ENCODE data around the gene SLC6A17.

The SLC6A17 gene

GRCh38 chr1:110138956-110139355 is 11.3 kb upstream of the SLC6A17 start:
- H2AFZ ChIP-seq (ENCODE audit: low read length): no peak overlapping the region
- H4K20me1 ChIP-seq (ENCODE audit: insufficient read depth, low read length, poor library complexity, severe bottlenecking): no peaks in the 10 kb centered on the region
- H3K4me2 ChIP-seq (ENCODE audit: low read depth, low read length, poor library complexity, severe bottlenecking): no peak overlapping the region
- no peak overlapping the region for H3K4me3 ChIP-seq (ENCODE audit: low read length, poor library complexity, severe bottlenecking)
- H3K79me2 ChIP-seq (ENCODE audit: insufficient read depth, low read length): no peaks in the 10 kb centered on the region
- H3K9me3 ChIP-seq (ENCODE audit: insufficient read depth, low read depth, low read length): no peaks in the 10 kb centered on the region
- H3K36me3 ChIP-seq (ENCODE audit: insufficient read depth, low read length): no peaks in the 10 kb centered on the region
- H3K4me1 ChIP-seq (ENCODE audit: insufficient read depth, low read length, poor library complexity, severe bottlenecking): peaks cover 13% of the 10 kb centered on the region
- H3F3A ChIP-seq (ENCODE audit: low read depth): no peaks in the 10 kb centered on the region
- H3K9me2 ChIP-seq (replicated peaks; ENCODE audit: low read depth, low read length): no peaks in the 10 kb centered on the region
- no peak overlapping the region for H3K9ac ChIP-seq (ENCODE audit: low read depth, low read length, poor library complexity, severe bottlenecking)
- H3K27me3 ChIP-seq (ENCODE audit: insufficient read depth, low read length, poor library complexity, severe bottlenecking): no peaks in the 10 kb centered on the region
- TF ChIP-seq EZH2phosphoT487 (IDR thresholded peaks at IDR 0.05; ENCODE audit: borderline replicate concordance) (no peak), CTCF (conservative IDR thresholded peaks at IDR 0.05; ENCODE audit: low read length) (no peak)

- no peaks in the 10 kb centered on the region for H4K20me1 ChIP-seq (ENCODE audit: insufficient read depth, low read length, poor library complexity, severe bottlenecking)
- no peak overlapping the region for H3K4me3 ChIP-seq (ENCODE audit: low read length, poor library complexity, severe bottlenecking)
- no peak overlapping the region for H3K4me2 ChIP-seq (ENCODE audit: low read depth, low read length, poor library complexity, severe bottlenecking)
- no peak for TF ChIP-seq CTCF (conservative IDR thresholded peaks at IDR 0.05; ENCODE audit: low read length)
- TF ChIP-seq EZH2phosphoT487 (IDR thresholded peaks at IDR 0.05; ENCODE audit: borderline replicate concordance): no peak
- no peak overlapping the region for H2AFZ ChIP-seq (ENCODE audit: low read length)
- H3K36me3 ChIP-seq (ENCODE audit: insufficient read depth, low read length): no peaks in the 10 kb centered on the region
- no peaks in the 10 kb centered on the region for H3K4me1 ChIP-seq (ENCODE audit: insufficient read depth, low read length, poor library complexity, severe bottlenecking)
- no peaks in the 10 kb centered on the region for H3F3A ChIP-seq (ENCODE audit: low read depth)
- no peaks in the 10 kb centered on the region for H3K9me2 ChIP-seq (replicated peaks; ENCODE audit: low read depth, low read length)
- H3K9ac ChIP-seq (ENCODE audit: low read depth, low read length, poor library complexity, severe bottlenecking): no peak overlapping the region
- no peaks in the 10 kb centered on the region for H3K9me3 ChIP-seq (ENCODE audit: insufficient read depth, low read depth, low read length)
- H3K27me3 ChIP-seq (ENCODE audit: insufficient read depth, low read length, poor library complexity, severe bottlenecking): peaks cover 9% of the 10 kb centered on the region
- H3K79me2 ChIP-seq (ENCODE audit: insufficient read depth, low read length): no peaks in the 10 kb centered on the region
Measured at GRCh38 chr1:110144366-110144765, 5.9 kb upstream of the SLC6A17 start.

GRCh38 chr1:110148961-110149360 is 1.3 kb upstream of the SLC6A17 start:
- no peak overlapping the region for H3K9ac ChIP-seq (ENCODE audit: low read depth, low read length, poor library complexity, severe bottlenecking)
- no peaks in the 10 kb centered on the region for H3K9me3 ChIP-seq (ENCODE audit: insufficient read depth, low read depth, low read length)
- TF ChIP-seq EZH2phosphoT487 (IDR thresholded peaks at IDR 0.05; ENCODE audit: borderline replicate concordance) (no peak), CTCF (conservative IDR thresholded peaks at IDR 0.05; ENCODE audit: low read length) (peak; percentile 68)
- no peak overlapping the region for H3K4me3 ChIP-seq (ENCODE audit: low read length, poor library complexity, severe bottlenecking)
- no peaks in the 10 kb centered on the region for H3F3A ChIP-seq (ENCODE audit: low read depth)
- H2AFZ ChIP-seq (ENCODE audit: low read length): no peak overlapping the region
- H3K27me3 ChIP-seq (ENCODE audit: insufficient read depth, low read length, poor library complexity, severe bottlenecking): peaks cover 9% of the 10 kb centered on the region
- H3K4me1 ChIP-seq (ENCODE audit: insufficient read depth, low read length, poor library complexity, severe bottlenecking): no peaks in the 10 kb centered on the region
- H3K4me2 ChIP-seq (ENCODE audit: low read depth, low read length, poor library complexity, severe bottlenecking): no peak overlapping the region
- H3K9me2 ChIP-seq (replicated peaks; ENCODE audit: low read depth, low read length): no peaks in the 10 kb centered on the region
- no peaks in the 10 kb centered on the region for H3K79me2 ChIP-seq (ENCODE audit: insufficient read depth, low read length)
- H3K36me3 ChIP-seq (ENCODE audit: insufficient read depth, low read length): no peaks in the 10 kb centered on the region
- no peaks in the 10 kb centered on the region for H4K20me1 ChIP-seq (ENCODE audit: insufficient read depth, low read length, poor library complexity, severe bottlenecking)
